GM12872 (cell line): Measurements from ENCODE around the gene MAP6.

Experiments
- TF ChIP-seq, protein P1 (sequence below): IDR thresholded peaks from 3 replicates; pipeline ENCODE4 v1.5.1; 2011; ENCODE audit warnings: low read depth, mild to moderate bottlenecking, low read length, moderate library complexity; ENCODE audit not compliant: insufficient read depth

MAP6 gene

DNA sequence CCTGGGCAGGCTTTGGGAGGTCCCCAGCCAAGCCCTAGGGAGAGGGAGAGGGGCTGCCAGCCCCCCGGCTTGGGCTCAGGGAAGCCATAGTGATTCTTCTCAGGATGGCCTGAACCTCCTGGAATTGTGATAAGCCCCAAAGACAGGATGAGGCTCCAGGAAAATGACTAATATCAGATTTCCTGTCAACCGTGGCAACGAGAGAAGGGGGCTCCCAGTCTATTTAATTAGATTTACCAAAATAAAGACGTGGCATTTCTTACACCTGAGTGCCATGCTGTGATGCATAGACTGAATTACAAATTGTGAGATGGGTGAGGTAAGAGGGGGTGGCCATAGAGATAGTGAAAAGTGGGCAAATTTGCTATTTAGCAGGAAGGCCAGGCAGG lies 86.3 kb downstream of the MAP6 start:
- TF ChIP-seq, protein P1, sequence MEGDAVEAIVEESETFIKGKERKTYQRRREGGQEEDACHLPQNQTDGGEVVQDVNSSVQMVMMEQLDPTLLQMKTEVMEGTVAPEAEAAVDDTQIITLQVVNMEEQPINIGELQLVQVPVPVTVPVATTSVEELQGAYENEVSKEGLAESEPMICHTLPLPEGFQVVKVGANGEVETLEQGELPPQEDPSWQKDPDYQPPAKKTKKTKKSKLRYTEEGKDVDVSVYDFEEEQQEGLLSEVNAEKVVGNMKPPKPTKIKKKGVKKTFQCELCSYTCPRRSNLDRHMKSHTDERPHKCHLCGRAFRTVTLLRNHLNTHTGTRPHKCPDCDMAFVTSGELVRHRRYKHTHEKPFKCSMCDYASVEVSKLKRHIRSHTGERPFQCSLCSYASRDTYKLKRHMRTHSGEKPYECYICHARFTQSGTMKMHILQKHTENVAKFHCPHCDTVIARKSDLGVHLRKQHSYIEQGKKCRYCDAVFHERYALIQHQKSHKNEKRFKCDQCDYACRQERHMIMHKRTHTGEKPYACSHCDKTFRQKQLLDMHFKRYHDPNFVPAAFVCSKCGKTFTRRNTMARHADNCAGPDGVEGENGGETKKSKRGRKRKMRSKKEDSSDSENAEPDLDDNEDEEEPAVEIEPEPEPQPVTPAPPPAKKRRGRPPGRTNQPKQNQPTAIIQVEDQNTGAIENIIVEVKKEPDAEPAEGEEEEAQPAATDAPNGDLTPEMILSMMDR = no peak

DNA sequence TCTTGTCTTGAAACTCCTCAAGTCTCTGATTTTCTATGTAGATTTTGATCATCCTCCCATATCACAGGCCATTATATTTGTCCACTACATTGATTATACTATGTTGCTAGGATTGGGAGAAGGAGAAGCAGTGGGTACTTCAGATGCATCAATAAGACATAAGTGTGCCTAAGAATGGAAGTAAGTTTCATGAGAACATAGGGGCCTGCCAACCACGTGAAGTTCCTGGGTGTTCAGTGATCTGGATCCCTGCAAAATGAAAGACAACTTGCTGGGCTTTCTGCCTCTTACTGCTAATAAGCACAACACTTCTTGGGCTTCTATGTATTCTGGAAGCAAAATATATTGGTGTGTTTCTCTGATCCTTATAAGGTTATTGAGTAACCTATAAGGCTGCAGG lies 89.0 kb downstream of the MAP6 start:
- TF ChIP-seq, protein P1 = no peak

DNA sequence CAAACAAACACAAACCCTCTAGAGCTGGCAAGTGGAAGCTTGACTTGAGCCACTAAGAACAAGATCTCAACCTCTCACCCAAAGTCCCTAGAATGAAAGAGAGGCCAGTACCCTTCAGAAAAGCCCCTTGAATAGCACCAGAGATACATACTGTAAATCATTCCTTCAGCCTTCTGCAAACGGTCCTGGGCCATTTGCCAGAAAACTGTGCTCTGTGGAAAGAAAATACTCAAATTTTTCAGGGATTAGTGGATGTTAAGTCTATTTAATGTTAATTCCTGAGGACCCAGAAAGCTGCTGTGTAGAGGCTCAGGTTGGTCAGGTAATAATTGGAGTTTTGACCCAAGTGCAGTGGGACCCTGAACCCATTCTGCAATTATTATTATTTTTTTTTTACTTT lies 89.9 kb downstream of the MAP6 start:
- TF ChIP-seq, protein P1 = no peak

DNA sequence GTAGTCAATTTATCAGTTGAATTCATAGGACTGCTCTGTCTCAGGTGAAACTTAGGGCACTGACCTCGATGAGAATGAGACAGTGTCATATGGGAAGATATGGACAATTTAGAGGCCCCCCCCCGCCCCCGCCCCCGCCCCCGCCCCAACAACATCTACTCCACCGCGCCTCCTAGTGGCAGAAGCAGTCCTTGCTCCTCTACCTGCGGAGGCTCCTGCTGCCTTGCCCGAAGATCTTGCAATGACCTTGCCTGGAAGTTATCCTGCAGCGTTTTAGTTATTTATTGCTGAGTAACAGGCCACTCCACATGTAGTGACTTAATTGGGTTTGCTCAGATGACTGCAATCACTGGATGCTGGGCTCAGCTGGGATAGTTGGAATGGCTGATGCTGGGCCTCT lies 91.6 kb downstream of the MAP6 start:
- TF ChIP-seq, protein P1 = peak; percentile 54

DNA sequence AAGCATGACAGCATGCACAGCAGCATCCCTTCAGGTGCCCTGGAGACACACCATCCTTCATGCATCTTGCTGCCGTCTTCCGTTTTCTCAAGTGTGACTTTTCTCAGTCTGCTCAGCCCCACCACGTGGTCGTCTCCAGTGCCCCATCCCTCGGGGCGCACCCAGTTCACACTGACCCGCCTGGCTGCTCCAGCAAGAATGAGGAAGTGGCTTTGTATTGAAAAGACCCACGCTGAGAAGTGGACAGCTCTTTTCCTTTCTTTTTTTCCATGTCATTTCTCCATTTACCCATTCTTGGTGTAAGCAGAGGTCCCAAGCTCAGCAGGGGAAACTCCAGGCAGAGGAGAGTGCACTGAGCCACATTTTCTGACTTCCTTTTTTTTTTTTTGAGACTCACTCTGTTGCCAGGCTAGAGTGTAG lies 92.3 kb downstream of the MAP6 start:
- TF ChIP-seq, protein P1 = no peak

DNA sequence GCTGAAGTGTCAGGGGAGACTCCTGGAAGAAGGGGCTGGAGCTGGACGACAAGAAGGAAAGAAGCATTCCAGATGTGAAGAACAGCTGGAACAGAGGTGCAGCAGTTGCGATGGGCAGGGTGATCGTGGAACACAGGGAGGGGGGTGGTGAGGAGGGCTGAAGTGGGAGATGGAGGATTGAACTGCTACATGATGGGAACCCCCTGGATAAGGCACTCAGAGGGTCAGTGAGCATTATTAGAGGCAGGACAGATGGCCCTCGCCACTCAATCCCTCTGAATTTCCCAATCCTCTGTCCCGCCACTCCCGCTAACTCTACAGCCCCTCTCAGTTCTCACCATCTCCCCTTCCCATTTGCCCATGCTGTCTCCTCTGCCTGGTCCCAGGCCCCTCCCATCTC lies 92.8 kb downstream of the MAP6 start:
- TF ChIP-seq, protein P1 = no peak

DNA sequence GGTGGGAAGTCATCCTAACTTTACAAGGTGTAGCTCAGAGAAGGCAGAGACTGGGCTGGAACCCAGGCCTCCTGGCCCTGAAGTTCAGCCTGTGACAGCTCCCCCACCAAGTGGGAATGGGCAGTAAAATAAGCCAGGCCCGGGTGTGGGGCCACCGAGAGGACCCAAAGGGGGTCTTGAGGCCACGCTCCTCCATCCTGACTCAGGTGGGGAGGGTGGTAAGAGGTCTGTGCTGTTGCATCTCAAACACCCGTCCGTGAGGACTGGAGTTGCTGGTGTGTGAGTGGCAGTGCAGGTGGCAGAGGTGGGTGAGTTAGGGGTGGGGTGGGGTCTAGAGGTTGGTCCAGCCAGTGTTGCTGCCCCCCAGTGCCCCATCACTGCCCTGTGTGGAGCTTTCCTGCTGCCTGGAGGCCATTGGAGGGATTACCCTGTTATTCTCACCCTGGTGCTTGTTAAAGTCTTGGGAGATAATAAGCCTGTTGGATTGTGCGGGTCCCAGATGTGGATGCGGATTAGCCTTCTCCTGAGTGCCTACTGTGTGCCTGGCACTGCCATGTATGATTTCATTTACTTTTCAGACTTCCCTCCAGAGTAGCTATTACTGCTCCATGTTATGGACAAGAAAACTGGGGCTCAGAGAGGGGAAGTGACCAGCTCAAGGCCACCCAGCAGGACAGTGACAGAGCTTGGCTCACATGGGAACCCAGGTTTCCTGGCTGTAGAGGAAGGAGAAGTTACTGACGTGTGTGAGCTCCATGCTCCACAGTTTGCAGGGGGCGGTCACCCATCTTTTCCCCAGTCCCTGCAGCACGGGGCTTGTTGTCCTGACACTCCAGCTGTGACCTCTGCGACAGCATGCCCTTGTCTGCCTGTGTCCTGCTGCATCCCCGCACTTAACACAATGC lies 93.9 kb downstream of the MAP6 start:
- TF ChIP-seq, protein P1 = no peak
